GM12892 (cell line): ENCODE data around the gene MPRIP.
"Not testable (repeated sequence)": the region's sequence is repeated elsewhere in the genome, so short reads cannot be mapped to it uniquely, and the experiment has no call there.

Experiments used
- DNase-seq: peaks from one replicate; pipeline ENCODE4 v3.0.0; 2011; ENCODE audit not compliant: insufficient read length
- FAIRE-seq: peaks from 2 replicates; lab custom pipeline; 2011; peaks lifted over from hg19 to GRCh38; lab: Jason Lieb, UNC
- POLR2A ChIP-seq: IDR thresholded peaks from 2 replicates; pipeline ENCODE4 v1.6.1; 2011; ENCODE audit warnings: low read depth, low read length, control low read depth
- POLR2AphosphoS5 ChIP-seq: IDR thresholded peaks from 2 replicates; pipeline ENCODE4 v1.6.1; 2011; ENCODE audit warnings: low read depth, low read length, control low read depth
- TAF1 ChIP-seq: IDR thresholded peaks from 2 replicates; pipeline ENCODE4 v1.6.1; 2011; ENCODE audit warnings: low read depth, mild to moderate bottlenecking, control low read depth, low read length, borderline replicate concordance

The MPRIP gene

GRCh38 chr17:17010545-17011034 lies 31.7 kb upstream of the MPRIP start:
- DNase-seq, FAIRE-seq: not testable (repeated sequence)

- not testable (repeated sequence) for FAIRE-seq, DNase-seq
Measured at GRCh38 chr17:17011043-17011907, 31.0 kb upstream of the MPRIP start.

- not testable (repeated sequence) for FAIRE-seq, DNase-seq
Measured at GRCh38 chr17:17013828-17014747, 28.2 kb upstream of the MPRIP start.

- DNase-seq, result not testable (repeated sequence)
Measured at GRCh38 chr17:17014748-17015124, 27.5 kb upstream of the MPRIP start.

GRCh38 chr17:17015230-17015629 lies 27.0 kb upstream of the MPRIP start:
- FAIRE-seq, result no peak
- no peak for DNase-seq
- TF ChIP-seq TAF1 (no peak), POLR2AphosphoS5 (no peak), POLR2A (no peak)

More at GRCh38 chr17:17014748-17015124, 27.5 kb upstream of the MPRIP start:
- not testable (repeated sequence) for FAIRE-seq

- FAIRE-seq, result not testable (repeated sequence)
Measured at GRCh38 chr17:17016199-17017197, 25.8 kb upstream of the MPRIP start.

GRCh38 chr17:17017343-17018014 lies 24.8 kb upstream of the MPRIP start:
- FAIRE-seq (no peak), DNase-seq (no peak)
- no peak for TF ChIP-seq POLR2AphosphoS5

More at GRCh38 chr17:17016199-17017197, 25.8 kb upstream of the MPRIP start:
- DNase-seq, result not testable (repeated sequence)

GRCh38 chr17:17018021-17018441 lies 24.2 kb upstream of the MPRIP start:
- TF ChIP-seq POLR2AphosphoS5 (no peak), POLR2A (no peak)
- FAIRE-seq (no peak), DNase-seq (no peak)

- DNase-seq, result no peak
- FAIRE-seq, result no peak
- TF ChIP-seq TAF1 (no peak), POLR2AphosphoS5 (no peak), POLR2A (no peak)
Measured at GRCh38 chr17:17018612-17019429, 23.4 kb upstream of the MPRIP start.

- DNase-seq (no peak), FAIRE-seq (no peak)
- TF ChIP-seq TAF1 (no peak), POLR2AphosphoS5 (no peak), POLR2A (no peak)
Measured at GRCh38 chr17:17019430-17019762, 22.9 kb upstream of the MPRIP start.
